Activated CD4-positive, CD25-positive, alpha-beta regulatory T cell treated with anti-CD3 and anti-CD28 coated beads, Interleukin-2, amount 50 U/mL, for 72 hours (primary cell): ENCODE measurements around the gene ZNF804A.
"Not testable (repeated sequence)": the region's sequence is repeated elsewhere in the genome, so short reads cannot be mapped to it uniquely, and the experiment has no call there.

Experiments used
- DNase-seq: peaks from one replicate; pipeline ENCODE4 v3.0.0; 2021

Gene ZNF804A

DNA sequence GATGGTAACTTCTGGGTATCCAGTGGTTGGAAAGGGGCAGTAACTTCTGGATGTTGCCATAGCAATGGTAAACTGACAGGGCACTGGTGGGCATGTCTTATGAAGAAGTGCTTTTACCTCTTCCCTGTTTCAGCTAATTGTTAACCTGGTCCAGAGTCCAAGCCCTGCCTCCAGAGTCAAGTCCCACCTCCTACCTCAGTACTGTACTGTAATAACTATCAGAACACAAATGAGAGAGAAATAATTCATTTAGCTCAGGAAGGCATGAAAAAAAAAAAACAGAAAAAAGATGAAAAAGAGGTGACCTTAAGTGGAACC, 237.0 kb downstream of the ZNF804A start:
- DNase-seq: no peak

- no peak for DNase-seq
These were observed 249.0 kb downstream of the ZNF804A start for GRCh38 chr2:184847331-184847730.

DNA sequence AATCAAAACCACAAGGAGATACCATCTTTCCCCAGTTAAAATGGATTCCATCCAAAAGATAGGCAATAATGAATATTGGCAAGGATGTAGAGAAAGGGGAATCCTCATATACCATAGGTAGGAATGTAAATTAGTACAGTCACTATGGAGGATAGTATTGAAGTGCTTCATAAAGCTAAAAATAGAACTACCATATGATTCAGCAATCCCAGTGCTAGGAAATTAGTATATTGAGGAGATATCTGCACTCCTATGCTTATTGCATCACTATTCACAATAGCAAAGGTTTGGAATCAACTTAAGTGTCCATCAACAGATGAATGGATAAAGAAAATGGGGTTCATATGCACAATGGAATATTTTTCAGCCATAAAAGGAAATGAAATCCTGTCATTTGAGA, 251.2 kb downstream of the ZNF804A start:
- no peak for DNase-seq

DNA sequence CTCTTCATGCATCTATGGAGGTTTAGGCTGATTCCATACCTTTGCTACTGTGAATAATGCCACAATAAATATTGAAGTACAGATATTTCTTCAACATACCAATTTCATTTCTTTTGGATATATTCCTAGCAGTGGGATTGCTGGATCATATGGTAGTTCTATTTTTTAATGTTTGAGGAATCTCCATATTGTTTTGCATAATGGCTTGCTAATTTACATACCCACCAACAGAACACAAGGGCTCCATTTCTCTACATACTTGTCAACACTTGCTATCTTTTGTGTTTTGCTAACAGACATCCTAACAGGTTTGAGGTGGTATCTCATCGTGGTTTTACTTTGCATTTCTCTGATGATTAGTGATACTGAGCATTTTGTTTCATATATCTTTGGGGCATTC, 253.2 kb downstream of the ZNF804A start:
- no peak for DNase-seq

DNA sequence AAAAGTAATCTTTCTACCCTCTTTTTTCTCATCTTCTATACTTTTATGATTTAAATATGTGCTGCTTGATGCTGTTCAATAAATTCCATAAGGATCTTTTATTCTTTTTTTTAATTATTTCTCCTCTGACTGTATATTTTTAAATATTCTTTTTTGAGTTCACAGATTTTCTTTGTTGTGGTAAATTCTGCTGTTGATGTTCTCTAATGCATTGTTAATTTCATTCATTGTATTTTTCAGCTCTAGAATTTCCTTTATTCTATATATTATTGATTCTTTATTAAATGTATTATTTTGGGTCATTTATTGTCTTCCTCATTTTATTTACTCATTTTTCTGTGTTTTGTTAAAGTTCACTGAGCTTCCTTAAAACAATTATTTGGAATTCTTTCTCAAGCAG, 260.9 kb downstream of the ZNF804A start:
- no peak for DNase-seq

DNA sequence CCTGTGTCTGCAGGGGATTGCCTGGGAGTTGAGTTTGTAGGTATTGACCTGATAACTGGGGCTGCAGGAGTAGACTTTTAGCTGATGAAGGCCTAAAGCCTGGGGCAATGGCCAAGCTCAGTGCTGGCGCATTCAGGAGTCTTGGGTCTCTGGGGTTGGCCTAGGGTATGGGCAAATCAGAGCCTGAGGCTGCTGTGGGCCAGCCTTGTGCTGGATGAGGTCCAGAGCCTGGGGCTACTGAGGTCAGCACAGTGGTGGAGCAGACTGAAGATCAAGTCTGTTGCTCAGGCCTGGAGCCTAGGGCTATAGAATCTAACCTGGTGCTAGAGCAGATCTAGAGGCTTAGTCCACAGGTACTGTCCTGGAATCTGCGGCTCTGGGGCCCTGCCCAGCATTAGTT, 262.4 kb downstream of the ZNF804A start:
- DNase-seq: no peak

GRCh38 chr2:184875212-184875611, 276.9 kb downstream of the ZNF804A start:
- no peak for DNase-seq

GRCh38 chr2:184875911-184876310, 277.6 kb downstream of the ZNF804A start:
- DNase-seq: no peak

DNA sequence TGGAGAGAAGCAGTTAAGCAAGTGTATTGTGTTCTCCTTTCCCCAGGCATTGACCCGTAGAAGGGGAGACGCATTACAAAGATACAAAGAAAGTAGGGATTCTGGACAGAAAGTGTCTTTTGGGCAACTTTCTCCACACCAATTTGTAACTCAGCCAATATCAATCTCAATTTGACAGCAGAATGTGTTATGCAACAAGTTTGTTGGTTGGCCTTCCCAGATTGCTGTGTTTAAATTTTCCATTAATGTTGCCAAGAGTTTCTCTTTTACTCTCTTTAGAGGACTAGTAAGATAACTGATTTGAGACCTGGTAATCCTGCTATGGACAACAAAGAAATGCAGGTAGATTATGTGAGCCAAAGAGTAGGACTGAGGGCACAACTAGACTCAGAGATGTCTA, 279.6 kb downstream of the ZNF804A start:
- no peak for DNase-seq

- no peak for DNase-seq
These were observed 281.3 kb downstream of the ZNF804A start for GRCh38 chr2:184879671-184880070.

DNA sequence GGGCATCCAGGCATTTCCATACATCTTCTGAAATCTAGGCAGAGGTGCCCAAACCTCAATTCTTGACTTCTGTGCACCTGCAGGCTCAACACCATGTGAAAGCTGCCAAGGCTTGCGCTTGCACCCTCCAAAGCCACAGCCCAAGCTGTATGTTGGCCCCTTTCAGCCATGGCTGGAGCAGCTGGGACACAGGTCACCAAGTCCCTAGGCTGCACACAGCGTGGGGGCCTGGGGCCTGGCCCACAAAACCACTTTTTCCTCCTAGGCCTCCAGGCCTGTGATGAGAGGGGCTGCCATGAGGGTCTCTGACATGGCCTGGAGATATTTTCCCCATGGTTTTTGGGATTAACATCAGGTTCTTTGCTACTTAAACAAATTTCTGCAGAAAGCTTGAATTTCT, 288.3 kb downstream of the ZNF804A start:
- DNase-seq: not testable (repeated sequence)

- no peak for DNase-seq
These were observed 292.0 kb downstream of the ZNF804A start for GRCh38 chr2:184890311-184890710.

DNA sequence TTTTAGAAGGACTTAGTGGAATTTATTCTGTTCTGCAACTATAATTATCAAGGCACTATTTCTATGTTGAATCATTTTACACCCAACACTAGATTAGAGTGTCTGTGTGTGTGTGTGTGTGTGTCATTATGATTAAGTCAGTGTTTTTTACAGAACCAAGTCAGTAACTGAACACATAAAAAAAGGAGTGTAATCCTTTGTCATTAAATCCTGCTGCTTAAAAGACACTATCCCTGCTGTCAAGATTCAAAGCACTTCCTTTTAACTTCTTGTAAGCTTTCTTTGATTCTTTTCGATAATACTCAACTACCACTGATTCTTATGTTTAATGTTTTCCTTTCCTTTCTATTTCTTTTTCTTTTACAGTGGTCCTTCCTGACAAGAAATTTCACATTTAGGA, 306.7 kb downstream of the ZNF804A start:
- DNase-seq: no peak

- DNase-seq: no peak
These were observed 307.8 kb downstream of the ZNF804A start for GRCh38 chr2:184906160-184906559.

DNA sequence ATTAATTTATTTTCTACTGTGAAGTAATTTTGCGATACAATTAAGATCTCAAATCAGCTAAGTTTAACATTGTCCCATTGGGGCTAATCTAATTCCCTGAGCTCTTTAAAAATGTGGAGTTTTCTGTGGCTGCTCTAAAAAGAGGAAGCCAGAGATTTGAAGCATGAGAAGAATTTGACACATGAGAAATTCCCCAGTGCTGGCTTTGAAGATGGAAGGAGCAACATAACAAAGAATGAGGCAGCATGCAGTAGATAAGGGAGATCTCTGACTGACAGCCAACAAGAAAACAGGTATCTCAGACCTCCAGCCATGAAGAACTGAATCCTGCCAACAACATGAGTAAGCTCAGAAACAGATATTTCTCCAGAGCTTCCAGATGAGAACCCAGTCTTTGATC, 308.4 kb downstream of the ZNF804A start:
- DNase-seq: no peak

DNA sequence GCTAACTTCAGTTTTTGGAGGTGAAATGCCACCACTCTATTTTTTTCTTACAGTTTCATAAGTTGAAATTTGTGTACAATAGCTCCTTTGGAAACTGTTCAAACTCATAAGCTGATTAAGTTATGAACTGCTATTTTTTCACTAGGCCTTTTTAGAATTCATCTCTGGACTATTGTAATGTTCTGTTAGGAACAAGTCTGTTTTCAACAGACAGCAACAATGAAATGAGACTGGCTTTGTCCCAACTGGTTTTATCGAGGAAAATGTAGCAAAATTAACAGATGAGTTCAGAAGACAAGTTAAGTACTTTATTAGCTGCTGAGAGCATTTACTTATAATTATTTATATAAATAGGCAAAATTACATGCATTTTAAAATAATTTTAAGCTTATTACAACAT, 310.6 kb downstream of the ZNF804A start:
- no peak for DNase-seq

DNA sequence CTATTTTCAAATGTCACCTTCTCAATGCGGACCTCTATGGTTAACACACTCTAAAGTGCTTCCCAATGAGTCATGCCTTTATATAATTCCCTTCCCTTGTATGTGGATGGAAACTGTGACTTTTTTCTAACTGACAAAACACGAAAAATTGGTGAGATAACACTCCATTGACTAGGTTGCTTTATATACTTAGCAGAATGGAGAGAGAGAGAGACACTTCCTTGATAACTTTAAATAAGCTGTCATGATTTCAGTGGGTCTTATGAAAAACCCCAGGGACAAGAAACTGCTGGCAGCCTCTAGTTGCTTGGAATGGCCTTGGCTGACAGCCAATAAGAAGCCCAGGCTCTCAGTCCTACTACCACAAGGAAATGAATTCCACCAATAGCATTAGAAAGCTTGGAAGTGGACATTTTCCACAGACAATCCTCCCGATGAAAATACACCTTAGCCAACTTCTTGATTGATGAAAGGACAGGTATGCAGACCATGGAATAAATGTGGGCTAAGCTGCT, 322.2 kb downstream of the ZNF804A start:
- no peak for DNase-seq

GRCh38 chr2:184921676-184922075, 323.3 kb downstream of the ZNF804A start:
- no peak for DNase-seq

DNA sequence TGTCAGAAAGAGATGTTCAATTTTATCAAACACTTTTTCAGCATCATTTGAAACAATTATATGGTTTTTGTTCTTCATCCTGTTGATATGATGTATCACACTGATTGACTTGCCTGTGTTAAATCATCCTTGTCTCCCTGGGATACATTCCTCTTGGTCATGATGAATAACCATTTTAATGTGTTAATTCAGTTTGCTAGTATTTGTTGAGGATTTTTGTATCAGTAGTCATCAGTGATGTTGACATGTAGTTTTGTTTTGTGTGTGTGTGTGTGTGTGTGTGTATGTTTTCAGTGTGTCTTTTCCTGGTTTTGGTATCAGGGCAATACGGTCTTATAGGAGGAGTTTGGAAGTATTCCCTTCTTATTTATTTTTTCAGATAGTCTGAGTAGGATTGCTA, 325.4 kb downstream of the ZNF804A start:
- DNase-seq: no peak

GRCh38 chr2:184927040-184927439, 328.7 kb downstream of the ZNF804A start:
- DNase-seq: no peak

DNA sequence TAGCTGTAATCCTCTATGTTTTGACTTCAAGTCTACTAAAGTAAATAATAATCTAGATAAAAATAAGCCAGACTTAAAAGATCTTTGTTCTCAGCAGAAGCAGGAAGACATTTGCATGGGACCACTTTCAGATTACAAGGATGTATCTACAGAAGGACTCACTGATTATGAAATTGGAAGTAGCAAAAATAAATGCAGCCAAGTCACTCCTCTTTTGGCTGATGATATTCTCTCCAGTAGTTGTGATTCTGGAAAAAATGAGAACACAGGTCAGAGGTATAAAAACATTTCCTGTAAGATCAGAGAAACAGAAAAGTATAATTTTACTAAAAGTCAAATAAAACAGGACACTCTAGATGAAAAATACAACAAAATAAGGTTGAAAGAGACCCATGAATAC, 338.4 kb downstream of the ZNF804A start:
- DNase-seq: no peak

DNA sequence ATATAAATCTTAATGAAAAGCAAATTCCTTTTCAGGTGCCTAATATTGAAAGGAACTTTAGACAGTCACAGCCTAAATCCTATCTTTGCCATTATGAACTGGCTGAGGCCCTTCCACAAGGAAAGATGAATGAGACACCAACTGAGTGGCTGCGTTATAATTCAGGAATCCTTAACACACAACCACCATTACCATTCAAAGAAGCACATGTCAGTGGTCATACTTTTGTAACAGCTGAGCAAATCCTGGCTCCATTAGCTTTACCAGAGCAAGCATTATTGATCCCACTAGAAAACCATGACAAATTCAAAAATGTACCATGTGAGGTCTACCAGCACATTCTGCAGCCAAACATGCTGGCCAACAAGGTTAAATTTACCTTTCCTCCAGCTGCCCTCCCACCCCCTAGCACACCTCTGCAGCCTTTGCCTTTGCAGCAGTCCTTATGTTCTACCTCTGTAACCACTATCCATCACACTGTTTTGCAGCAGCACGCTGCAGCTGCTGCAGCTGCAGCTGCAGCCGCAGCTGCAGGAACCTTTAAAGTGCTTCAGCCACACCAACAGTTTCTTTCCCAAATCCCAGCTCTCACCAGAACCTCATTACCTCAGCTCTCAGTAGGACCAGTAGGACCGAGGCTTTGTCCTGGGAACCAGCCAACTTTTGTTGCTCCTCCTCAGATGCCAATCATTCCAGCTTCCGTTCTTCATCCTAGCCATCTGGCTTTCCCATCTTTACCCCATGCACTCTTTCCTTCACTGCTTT, 340.1 kb downstream of the ZNF804A start:
- DNase-seq: no peak

DNA sequence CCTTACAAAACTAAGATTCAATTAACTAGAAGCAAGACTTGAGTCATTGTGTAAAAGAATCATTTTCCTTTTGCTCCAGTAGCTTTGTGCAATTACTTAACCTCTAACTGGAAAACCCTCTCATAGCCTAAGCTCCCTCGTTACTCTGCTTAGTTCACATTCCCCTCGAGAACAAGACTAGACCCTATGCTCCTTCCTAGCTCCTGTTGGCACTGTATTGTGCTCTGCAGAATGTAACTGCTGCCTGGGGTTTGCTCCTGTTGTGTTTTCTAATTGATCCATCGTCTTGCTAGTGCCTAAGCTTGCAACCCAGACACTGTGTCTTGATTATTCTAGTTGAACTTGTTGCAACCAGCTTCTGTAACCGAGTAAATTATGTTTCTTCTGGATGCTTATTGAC, 347.0 kb downstream of the ZNF804A start:
- no peak for DNase-seq

DNA sequence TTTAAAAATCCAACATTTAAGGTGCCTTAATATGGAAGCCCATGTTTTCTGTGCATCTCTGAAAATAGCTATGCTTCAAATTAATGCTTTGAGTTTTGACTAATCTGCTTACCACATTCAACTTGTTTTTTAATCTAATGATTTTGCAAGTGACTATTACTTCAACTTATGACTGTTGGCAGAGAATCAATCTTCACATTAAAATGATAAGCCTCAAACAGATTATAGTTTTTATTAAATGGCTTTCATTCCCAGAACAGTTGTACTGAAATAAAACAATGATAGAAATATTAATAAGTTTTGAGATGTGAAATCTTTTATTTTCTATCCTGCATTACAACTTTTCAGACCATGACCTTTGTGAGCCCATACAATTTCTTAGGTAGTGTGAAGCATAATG, 347.5 kb downstream of the ZNF804A start:
- DNase-seq: no peak

- no peak for DNase-seq
These were observed 358.5 kb downstream of the ZNF804A start for GRCh38 chr2:184956856-184957255.
